Keratinocyte (primary cell): Measurements from ENCODE around the gene HSPG2. TPM values are rescaled to one million over a fixed set of nuclear protein-coding genes. Genes with fewer than 3 reads are reported as not detected.

ENCODE experiments used
- DNase-seq: peaks from one replicate; pipeline ENCODE4 v3.0.0-alpha.2; 2011; ENCODE audit warnings: low read depth, missing footprints, low spot score
- FAIRE-seq: peaks from 2 replicates; lab custom pipeline; 2011; peaks lifted over from hg19 to GRCh38; lab: Jason Lieb, UNC
- H2AFZ ChIP-seq: 2 replicates; pipeline ENCODE4 v1.6.0; 2012; ENCODE audit warnings: low read length, control low read depth, inconsistent platforms; ENCODE audit not compliant: control insufficient read depth
- H3K27ac ChIP-seq: 2 replicates; pipeline ENCODE4 v1.5.1; 2011; ENCODE audit warnings: low read length; ENCODE audit not compliant: control insufficient read depth, insufficient read depth
- H3K27me3 ChIP-seq: 3 replicates; pipeline ENCODE4 v1.6.0; 2011; ENCODE audit warnings: low read length; ENCODE audit not compliant: control insufficient read depth, insufficient read depth; ENCODE audit errors: extremely low read depth
- H3K36me3 ChIP-seq, 2 experiments: 2 replicates in 1 of 2; 3 replicates in 1 of 2; pipeline ENCODE4 v1.5.1; 2011; ENCODE audit warnings: low read length in 2 of 2, mild to moderate bottlenecking in 1 of 2; ENCODE audit not compliant: control insufficient read depth in 2 of 2, insufficient read depth in 2 of 2; ENCODE audit errors: extremely low read depth in 1 of 2
- H3K4me1 ChIP-seq: 3 replicates; pipeline ENCODE4 v1.5.1; 2011; ENCODE audit warnings: low read length; ENCODE audit not compliant: control insufficient read depth, insufficient read depth; ENCODE audit errors: extremely low read depth
- H3K4me2 ChIP-seq: 3 replicates; pipeline ENCODE4 v1.6.0; 2011; ENCODE audit warnings: low read depth, low read length; ENCODE audit not compliant: control insufficient read depth, insufficient read depth; ENCODE audit errors: extremely low read depth
- H3K4me3 ChIP-seq, 3 experiments: fragments of 200-600 bp in 1 of 3; sonication (generic) in 1 of 3; 2 replicates in 2 of 3; 3 replicates in 1 of 3; pipeline ENCODE4 v1.5.1; 2011 to 2016; ENCODE audit warnings: low read length in 3 of 3, mild to moderate bottlenecking in 3 of 3, control low read depth in 2 of 3, inconsistent platforms in 1 of 3, low read depth in 1 of 3, mixed read lengths in 1 of 3, mixed run types in 1 of 3, moderate library complexity in 1 of 3; ENCODE audit not compliant: control insufficient read depth in 2 of 3, insufficient read depth in 2 of 3; ENCODE audit errors: extremely low read depth in 1 of 3
- H3K79me2 ChIP-seq: 2 replicates; pipeline ENCODE4 v1.6.0; 2012; ENCODE audit warnings: low read length; ENCODE audit not compliant: control insufficient read depth, insufficient read depth
- H3K9ac ChIP-seq: 3 replicates; pipeline ENCODE4 v1.6.0; 2011; ENCODE audit warnings: low read length; ENCODE audit not compliant: control insufficient read depth, insufficient read depth; ENCODE audit errors: extremely low read depth
- H3K9me1 ChIP-seq: 3 replicates; pipeline ENCODE4 v1.6.0; 2011; ENCODE audit warnings: low read length; ENCODE audit not compliant: control insufficient read depth, insufficient read depth; ENCODE audit errors: extremely low read depth
- H3K9me3 ChIP-seq: 2 replicates; pipeline ENCODE4 v1.5.1; 2012; ENCODE audit warnings: low read depth, low read length; ENCODE audit not compliant: control insufficient read depth
- H4K20me1 ChIP-seq: 3 replicates; pipeline ENCODE4 v1.6.0; 2011; ENCODE audit warnings: low read length; ENCODE audit not compliant: control insufficient read depth, insufficient read depth; ENCODE audit errors: extremely low read depth
- EZH2 ChIP-seq: IDR thresholded peaks from one replicate; pipeline ENCODE4 v1.6.1; 2012; ENCODE audit warnings: inconsistent platforms, mild to moderate bottlenecking, low read length, moderate library complexity
- dilution Hi-C: fragments of 300-500 bp; cut with MboI; formaldehyde crosslinking; loops from one replicate; pipeline ENCODE4 v1.7.0; 2020; ENCODE audit warnings: low sequenced_read_pairs; ENCODE audit not compliant: extremely low pct_ligation_motif_present
- polyA plus RNA-seq, 5 experiments: library from polyadenylated mRNA; depleted of rRNA in 3 of 5; stranded (reverse) in 3 of 5; stranded (forward) in 1 of 5; unstranded in 1 of 5; fragments of >200 nt; gene quantifications; 1 replicate in 1 of 5; 2 replicates in 3 of 5; 3 replicates in 1 of 5; pipeline versions ENCODE4 v1.2.1 to v1.2.3, GENCODE V29; 2011 to 2012; ENCODE audit warnings: missing spikeins in 2 of 5, low read depth in 1 of 5, low replicate concordance in 1 of 5
- TF ChIP-seq, protein P1 (sequence below), 3 experiments: IDR thresholded peaks in 1 of 3; conservative IDR thresholded peaks in 1 of 3; optimal IDR thresholded peaks in 1 of 3; 2 replicates in 2 of 3; 3 replicates in 1 of 3; pipeline versions ENCODE3 to v1.5.1; 2011; ENCODE audit warnings: low read length in 3 of 3, mild to moderate bottlenecking in 3 of 3, moderate library complexity in 2 of 3, control low read depth in 1 of 3, inconsistent platforms in 1 of 3; ENCODE audit not compliant: insufficient read depth in 2 of 3; ENCODE audit errors: extremely low read depth in 1 of 3

HSPG2 gene
- polyA plus RNA-seq, 1 donor (not counting 4 experiments of a cell fraction or from before 2014, with no cell fraction given) = 9.0 TPM

DNA sequence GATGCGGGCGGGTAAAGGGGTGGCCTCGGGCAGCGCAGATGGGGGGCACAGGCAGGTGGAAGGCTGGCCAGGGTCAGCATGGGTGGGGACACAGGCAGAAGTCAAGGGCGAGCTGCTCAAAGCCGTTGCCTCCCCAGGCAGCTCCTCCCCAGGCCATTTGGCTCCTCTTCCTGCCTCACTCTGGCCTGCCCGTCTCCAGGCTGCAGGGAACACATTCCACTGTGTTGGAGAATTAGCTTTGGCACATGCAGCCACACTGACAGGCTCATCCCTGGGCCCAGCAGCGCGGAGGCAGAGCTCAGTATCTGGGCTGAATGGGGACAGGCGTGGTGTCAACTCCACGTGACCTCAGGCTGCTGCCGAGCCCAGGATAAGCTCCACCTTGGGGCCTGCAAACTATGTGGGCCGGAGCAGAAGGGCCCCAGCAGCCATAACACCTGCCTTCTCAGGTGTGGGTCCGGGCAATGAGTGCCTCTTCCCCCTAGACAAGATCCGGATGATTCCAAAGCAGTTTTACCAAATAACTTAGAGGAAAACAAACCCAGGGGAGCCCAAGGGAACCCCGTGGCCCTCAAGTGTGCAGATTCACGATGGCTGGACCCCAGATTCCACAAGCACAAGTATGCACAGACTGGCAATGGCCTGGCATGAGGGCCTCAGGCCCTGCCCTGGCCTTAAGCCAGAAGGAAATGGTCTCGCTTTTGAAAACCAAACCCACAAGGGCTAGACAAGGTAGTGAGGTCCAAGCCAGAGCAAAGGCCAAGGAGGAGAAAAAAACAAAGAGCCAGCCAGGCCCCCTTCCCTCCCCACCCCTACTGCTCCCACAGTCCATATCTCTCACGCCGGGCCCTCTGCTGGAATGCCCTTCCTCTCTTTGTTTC, 40.2 kb downstream of the HSPG2 start:
- Histone ChIP-seq H3K27me3 (no peaks in the 10 kb centered on the region), H2AFZ (no peak overlapping the region), H4K20me1 (peaks cover 5% of the 10 kb centered on the region), H3K9ac (no peak overlapping the region), H3K4me2 (no peak overlapping the region), H3K9me1 (no peaks in the 10 kb centered on the region), H3K27ac (no peak overlapping the region), H3K4me1 (no peaks in the 10 kb centered on the region), H3K9me3 (no peaks in the 10 kb centered on the region), H3K36me3 (peaks cover 14 to 19% of the 10 kb centered on the region in 2 experiments), H3K79me2 (no peaks in the 10 kb centered on the region), H3K4me3 (no peak overlapping the region)
- FAIRE-seq (no peak), DNase-seq (no peak)
- dilution Hi-C loops = no loop called here
- no peak for TF ChIP-seq EZH2
- TF ChIP-seq, protein P1, sequence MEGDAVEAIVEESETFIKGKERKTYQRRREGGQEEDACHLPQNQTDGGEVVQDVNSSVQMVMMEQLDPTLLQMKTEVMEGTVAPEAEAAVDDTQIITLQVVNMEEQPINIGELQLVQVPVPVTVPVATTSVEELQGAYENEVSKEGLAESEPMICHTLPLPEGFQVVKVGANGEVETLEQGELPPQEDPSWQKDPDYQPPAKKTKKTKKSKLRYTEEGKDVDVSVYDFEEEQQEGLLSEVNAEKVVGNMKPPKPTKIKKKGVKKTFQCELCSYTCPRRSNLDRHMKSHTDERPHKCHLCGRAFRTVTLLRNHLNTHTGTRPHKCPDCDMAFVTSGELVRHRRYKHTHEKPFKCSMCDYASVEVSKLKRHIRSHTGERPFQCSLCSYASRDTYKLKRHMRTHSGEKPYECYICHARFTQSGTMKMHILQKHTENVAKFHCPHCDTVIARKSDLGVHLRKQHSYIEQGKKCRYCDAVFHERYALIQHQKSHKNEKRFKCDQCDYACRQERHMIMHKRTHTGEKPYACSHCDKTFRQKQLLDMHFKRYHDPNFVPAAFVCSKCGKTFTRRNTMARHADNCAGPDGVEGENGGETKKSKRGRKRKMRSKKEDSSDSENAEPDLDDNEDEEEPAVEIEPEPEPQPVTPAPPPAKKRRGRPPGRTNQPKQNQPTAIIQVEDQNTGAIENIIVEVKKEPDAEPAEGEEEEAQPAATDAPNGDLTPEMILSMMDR (optimal IDR thresholded peaks at IDR 0.05 in 1 of 3, IDR thresholded peaks at IDR 0.05 in 1 of 3, conservative IDR thresholded peaks at IDR 0.05 in 1 of 3; ENCODE audit: extremely low read depth in 1 of 3, insufficient read depth in 2 of 3, low read length in 3 of 3) = no peak

DNA sequence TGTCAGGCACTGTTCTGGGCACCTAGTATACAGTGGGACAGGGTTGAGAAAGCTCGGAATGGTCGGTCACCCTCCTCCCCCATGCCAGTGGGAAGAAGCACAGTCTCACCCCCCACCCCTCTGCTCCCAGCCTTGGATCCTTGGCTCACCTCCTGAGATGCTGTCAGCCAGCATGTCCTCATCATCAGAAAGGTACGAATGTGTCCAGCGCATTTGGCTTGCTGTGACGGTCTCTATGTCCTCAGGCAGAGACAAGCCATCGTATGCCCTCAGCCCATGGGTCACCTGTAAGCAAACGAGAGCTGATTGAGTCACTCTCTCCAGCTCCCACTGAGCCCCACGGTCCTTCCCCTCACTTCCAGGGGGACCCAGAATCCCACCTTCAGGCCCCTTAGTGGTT, 41.1 kb downstream of the HSPG2 start:
- H3K9me1 ChIP-seq = no peaks in the 10 kb centered on the region
- no peaks in the 10 kb centered on the region for H3K27me3 ChIP-seq
- dilution Hi-C loops = no loop called here
- no peak overlapping the region for H3K9ac ChIP-seq
- H3K4me2 ChIP-seq = no peak overlapping the region
- no peak overlapping the region for H3K4me3 ChIP-seq
- no peaks in the 10 kb centered on the region for H3K79me2 ChIP-seq
- H2AFZ ChIP-seq = no peak overlapping the region
- peaks cover 14 to 24% of the 10 kb centered on the region in 2 experiments for H3K36me3 ChIP-seq
- no peaks in the 10 kb centered on the region for H3K4me1 ChIP-seq
- H4K20me1 ChIP-seq = peaks cover 5% of the 10 kb centered on the region
- DNase-seq (no peak), FAIRE-seq (no peak)
- no peaks in the 10 kb centered on the region for H3K9me3 ChIP-seq
- no peak for TF ChIP-seq EZH2
- TF ChIP-seq, protein P1 (optimal IDR thresholded peaks at IDR 0.05 in 1 of 3, IDR thresholded peaks at IDR 0.05 in 1 of 3, conservative IDR thresholded peaks at IDR 0.05 in 1 of 3; ENCODE audit: extremely low read depth in 1 of 3, insufficient read depth in 2 of 3, low read length in 3 of 3) = no peak
- no peak overlapping the region for H3K27ac ChIP-seq
